Left forelimb (tissue), 1 donor: Measurements from ENCODE around the gene SYK.
"Not testable (repeated sequence)": the region's sequence is repeated elsewhere in the genome, so short reads cannot be mapped to it uniquely, and the experiment has no call there.

ENCODE experiments used
- DNase-seq: peaks from one replicate; pipeline ENCODE4 v3.0.0-alpha.2; 2018; ENCODE audit warnings: low spot score

The SYK gene

GRCh38 chr9:90795871-90796317 is 5.7 kb upstream of the SYK start:
- no peak for DNase-seq

- DNase-seq: no peak
These were observed 2.3 kb upstream of the SYK start for GRCh38 chr9:90799271-90799852.

GRCh38 chr9:90801973-90802322 is 329 bp downstream of the SYK start:
- no peak for DNase-seq

- DNase-seq: no peak
These were observed 867 bp downstream of the SYK start for GRCh38 chr9:90802386-90802985.

- no peak for DNase-seq
These were observed 2.4 kb downstream of the SYK start for GRCh38 chr9:90803860-90804593.

DNA sequence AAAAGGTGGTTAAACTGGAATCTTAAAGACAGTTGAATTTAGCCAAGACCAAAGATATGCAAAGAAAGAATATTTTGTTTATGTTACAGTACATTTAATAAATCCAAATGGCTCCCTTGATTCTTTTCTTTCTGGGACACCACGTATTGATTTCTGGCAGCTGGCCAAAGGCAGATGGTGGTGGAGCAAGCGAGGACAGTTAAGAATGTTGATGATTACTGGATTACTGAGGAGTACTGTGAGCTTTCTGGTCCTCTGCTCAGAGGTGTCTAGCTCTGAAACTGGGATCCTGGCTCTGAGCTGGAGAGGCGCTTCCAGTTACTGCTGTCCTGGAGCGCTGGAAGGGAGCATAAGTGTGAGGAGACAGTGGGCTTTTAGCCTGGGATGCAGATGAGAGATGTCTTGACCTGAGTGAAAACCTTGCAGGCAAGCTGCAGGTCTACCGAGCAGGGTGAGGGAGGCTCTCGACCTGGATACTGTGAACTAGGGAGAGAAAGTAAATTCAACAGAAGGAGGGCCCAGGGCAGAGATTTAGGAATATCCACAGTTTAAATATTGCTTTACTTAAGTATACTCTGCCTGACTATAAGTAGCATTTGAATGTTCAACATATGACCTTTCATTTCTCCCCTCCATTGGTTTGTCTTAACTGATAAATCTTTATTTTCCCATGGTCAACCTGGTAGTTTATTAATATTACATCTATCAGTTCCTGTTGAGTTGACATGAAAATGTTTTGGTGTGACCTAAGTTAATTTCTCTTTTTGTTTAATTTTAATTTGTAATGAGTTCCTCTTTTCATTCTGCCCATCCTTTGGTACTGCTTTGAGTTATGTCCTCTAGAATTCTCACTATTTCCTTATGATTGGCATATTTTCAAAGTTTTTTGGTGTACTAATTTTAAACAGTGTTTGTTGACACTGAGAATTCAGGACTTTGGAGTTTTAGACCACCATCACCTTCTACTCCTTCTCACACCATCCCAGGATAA is 3.7 kb downstream of the SYK start:
- DNase-seq: no peak

GRCh38 chr9:90807006-90807405 is 5.4 kb downstream of the SYK start:
- DNase-seq: no peak

DNA sequence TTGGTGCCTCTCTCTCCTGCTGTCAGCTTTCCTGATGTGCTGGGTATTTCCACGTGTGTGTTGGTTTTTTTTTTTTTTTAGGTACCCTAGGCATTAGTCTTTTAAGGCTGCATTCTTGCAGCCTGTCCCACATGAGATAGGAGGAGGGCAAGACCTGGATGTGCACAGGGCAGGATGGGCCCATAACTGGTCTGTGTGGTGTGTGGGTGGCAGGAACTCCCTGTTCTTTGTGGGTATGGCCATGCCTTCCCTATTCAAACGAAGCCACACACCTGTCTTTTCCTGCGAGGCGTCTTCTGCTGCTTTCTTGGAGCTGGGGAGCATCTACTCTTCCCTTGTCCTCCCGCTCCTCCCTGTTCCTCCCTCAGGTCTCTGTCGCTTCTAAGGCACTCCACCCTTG is 6.8 kb downstream of the SYK start:
- DNase-seq: no peak

DNA sequence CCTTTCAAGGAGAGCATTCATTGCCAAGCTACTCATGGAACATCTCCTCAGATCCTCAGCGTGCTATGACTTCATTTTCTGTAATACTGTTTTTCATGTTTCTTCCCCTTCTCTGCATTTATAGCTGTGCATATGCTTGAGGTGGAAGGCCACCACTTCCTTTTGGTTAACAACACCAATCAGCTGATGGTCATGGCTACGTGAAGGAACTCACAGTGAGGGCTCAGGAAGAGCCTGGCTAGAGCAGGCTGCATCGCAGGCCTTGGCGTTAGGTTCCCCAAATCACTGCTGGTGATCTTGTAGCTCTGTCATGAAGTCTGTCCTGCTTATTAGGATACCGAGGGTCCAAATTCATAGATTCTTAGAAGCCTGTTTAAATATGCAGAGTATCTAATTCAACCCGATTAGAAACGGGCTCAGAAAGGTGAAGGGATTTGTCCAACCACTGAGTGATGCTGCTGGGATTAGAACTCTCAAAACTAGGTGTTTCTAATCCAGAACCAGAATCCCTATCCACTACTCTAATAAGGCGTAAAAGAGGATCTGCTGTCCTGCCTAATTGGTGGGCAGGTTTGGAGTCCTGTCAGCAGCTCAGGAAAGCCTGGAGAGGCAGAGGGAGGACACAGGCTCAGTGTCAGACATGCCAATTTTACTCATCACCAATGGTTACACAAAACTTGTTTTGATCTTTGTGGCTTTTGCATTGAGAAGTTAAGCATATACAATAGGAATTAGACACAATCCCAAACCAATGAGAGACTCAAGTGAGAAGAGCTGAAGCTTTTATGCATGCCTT is 7.5 kb downstream of the SYK start:
- no peak for DNase-seq

GRCh38 chr9:90810691-90811090 is 9.1 kb downstream of the SYK start:
- DNase-seq: no peak

- DNase-seq: no peak
These were observed 11.4 kb downstream of the SYK start for GRCh38 chr9:90813046-90813445.

GRCh38 chr9:90813523-90813922 is 11.9 kb downstream of the SYK start:
- DNase-seq: no peak

DNA sequence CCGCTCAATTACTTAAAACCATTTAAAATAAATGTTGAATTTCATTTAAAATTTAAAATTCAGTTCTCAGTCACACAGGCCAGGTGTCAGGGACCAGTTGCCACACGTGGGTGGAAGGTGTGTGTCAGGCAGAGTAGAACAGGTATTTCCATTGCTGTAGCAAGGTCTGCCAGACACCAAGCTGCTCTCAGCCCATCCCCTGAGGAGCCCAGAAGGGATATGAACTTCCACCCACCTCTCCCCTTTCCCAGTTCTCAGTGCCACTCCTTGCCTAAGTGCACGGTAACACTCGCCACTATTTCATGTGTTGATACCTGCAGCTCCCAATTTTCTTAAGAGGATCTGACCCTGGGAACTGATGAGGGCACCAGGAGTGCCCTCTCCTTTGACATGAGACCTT is 12.7 kb downstream of the SYK start:
- DNase-seq: no peak

GRCh38 chr9:90815183-90815943 is 13.7 kb downstream of the SYK start:
- no peak for DNase-seq

DNA sequence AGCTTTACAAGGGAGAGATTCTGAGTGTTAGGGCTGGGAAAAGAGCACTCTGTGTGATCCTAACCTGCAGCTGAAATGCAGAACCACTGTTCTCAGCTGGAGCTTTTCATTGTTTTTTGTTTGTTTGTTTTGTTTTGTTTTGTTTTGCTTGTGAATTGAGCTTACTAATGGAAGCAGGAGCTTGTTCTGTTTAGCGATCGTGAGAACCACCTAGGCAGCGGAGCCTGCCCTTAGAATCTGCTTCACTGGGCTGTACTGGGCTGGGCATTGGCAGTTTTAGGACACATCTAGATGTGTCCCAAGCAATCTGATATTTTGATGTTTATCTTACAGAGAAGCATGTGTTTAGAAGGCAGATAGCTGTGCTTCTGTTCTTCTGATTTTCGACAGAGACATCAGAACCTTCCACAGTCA is 14.3 kb downstream of the SYK start:
- no peak for DNase-seq

GRCh38 chr9:90816690-90817089 is 15.1 kb downstream of the SYK start:
- no peak for DNase-seq

DNA sequence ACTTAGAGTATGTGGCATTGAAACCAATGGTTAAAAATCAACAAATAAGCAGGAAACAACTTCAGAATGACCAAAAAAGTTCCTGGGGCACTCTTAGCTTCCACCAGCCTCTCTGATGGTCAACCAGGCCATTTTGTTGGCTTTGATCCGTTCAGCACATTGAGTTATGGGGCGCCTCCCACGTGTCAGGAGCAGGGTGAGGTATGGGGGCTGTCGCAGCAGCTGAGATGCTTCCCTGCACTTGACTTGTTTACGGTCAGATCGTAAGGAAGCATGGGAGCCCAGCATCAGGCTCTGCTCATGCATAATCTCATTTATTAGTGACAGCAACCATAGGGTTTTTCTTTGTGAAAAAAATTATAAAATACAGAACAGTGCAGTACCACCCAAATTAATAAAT is 16.7 kb downstream of the SYK start:
- no peak for DNase-seq

- not testable (repeated sequence) for DNase-seq
These were observed 18.8 kb downstream of the SYK start for GRCh38 chr9:90820406-90820805.

DNA sequence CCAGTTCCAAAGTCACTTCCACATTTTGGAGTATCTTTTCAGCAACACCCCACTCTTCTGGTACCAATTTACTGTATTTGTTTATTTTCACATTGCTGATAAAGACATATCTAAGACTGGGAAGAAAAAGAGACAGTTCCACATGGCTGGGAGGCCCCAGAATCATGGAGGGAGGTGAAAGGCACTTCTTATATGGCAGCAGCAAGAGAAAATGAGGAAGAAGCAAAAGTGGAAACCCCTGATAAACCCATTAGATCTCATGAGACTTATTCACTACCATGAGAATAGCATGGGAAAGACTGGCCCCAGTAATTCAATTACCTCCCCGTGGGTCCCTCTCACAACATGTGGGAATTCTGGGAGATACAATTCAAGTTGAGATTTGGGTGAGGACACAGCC is 19.6 kb downstream of the SYK start:
- DNase-seq: not testable (repeated sequence)

- no peak for DNase-seq
These were observed 20.1 kb downstream of the SYK start for GRCh38 chr9:90821697-90822096.

DNA sequence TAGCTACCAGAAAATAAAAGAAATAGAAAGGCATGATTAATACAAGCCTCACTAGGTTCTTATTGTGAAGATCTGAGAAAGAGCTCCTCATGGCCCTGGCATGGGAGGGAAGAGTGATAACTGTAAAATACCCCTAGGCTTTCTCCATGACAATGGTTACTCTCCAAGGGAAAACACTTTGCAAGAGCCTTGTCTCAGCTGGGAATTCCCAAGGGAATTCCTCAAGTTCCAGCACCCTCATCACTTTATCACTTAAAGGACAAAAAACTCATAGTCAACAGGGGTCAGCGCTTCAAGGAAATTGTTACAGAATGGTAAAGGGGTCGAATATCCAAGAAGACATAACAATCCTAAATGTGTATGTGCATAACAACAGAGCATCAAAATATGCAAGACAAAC is 21.2 kb downstream of the SYK start:
- DNase-seq: no peak
